Osteocyte (in vitro differentiated cells): Measurements from ENCODE around the gene COG8. TPM values are rescaled to one million over a fixed set of nuclear protein-coding genes. Genes with fewer than 3 reads are reported as not detected.
"Not testable (repeated sequence)": the region's sequence is repeated elsewhere in the genome, so short reads cannot be mapped to it uniquely, and the experiment has no call there.

Experiments used
- DNase-seq: peaks from one replicate; pipeline ENCODE4 v3.0.0; 2021; ENCODE audit warnings: mixed read lengths; ENCODE audit not compliant: unreplicated experiment; ENCODE audit errors: extremely low spot score
- H3K27ac Mint-ChIP-seq: one replicate; pipeline ENCODE4 v1.8.0; 2021; ENCODE audit warnings: mild to moderate bottlenecking, mixed read lengths; ENCODE audit not compliant: unreplicated experiment
- H3K27me3 Mint-ChIP-seq: one replicate; pipeline ENCODE4 v1.8.0; 2021; ENCODE audit warnings: mixed read lengths; ENCODE audit not compliant: unreplicated experiment
- H3K36me3 Mint-ChIP-seq: one replicate; pipeline ENCODE4 v1.8.0; 2021; ENCODE audit warnings: mixed read lengths; ENCODE audit not compliant: unreplicated experiment
- H3K4me1 Mint-ChIP-seq: one replicate; pipeline ENCODE4 v1.8.0; 2021; ENCODE audit warnings: mixed read lengths; ENCODE audit not compliant: unreplicated experiment
- H3K4me3 Mint-ChIP-seq: one replicate; pipeline ENCODE4 v1.8.0; 2021; ENCODE audit warnings: mild to moderate bottlenecking, moderate library complexity, mixed read lengths; ENCODE audit not compliant: unreplicated experiment
- H3K9me3 Mint-ChIP-seq: one replicate; pipeline ENCODE4 v1.8.0; 2021; ENCODE audit warnings: mixed read lengths; ENCODE audit not compliant: unreplicated experiment
- CTCF ChIP-seq: fragments of 200-600 bp; sonication (generic); IDR thresholded peaks from 2 replicates; pipeline ENCODE4 v1.5.0; 2021; ENCODE audit warnings: antibody characterized with exemption, mild to moderate bottlenecking, moderate library complexity
- total RNA-seq: library from RNA; stranded (reverse); gene quantifications from 2 replicates; pipeline ENCODE4 v1.2.1, GENCODE V29; 2021

The COG8 gene
- total RNA-seq, 1 donor from 2014 or later, result 52.3 TPM

- Mint-ChIP-seq H3K27ac (peak overlapping the region; percentile 20), H3K36me3 (no peaks in the 10 kb centered on the region), H3K27me3 (no peaks in the 10 kb centered on the region), H3K4me3 (no peak overlapping the region), H3K9me3 (no peaks in the 10 kb centered on the region), H3K4me1 (no peaks in the 10 kb centered on the region)
- no peak for DNase-seq
- no peak for TF ChIP-seq CTCF
Observed at GRCh38 chr16:69294051-69294450, 45.3 kb downstream of the COG8 start.

- Mint-ChIP-seq H3K4me3 (no peak overlapping the region), H3K9me3 (no peaks in the 10 kb centered on the region), H3K27me3 (no peaks in the 10 kb centered on the region), H3K27ac (no peak overlapping the region), H3K36me3 (no peaks in the 10 kb centered on the region), H3K4me1 (no peaks in the 10 kb centered on the region)
- no peak for DNase-seq
- no peak for TF ChIP-seq CTCF
Observed at GRCh38 chr16:69293401-69293800, 46.0 kb downstream of the COG8 start.

DNA sequence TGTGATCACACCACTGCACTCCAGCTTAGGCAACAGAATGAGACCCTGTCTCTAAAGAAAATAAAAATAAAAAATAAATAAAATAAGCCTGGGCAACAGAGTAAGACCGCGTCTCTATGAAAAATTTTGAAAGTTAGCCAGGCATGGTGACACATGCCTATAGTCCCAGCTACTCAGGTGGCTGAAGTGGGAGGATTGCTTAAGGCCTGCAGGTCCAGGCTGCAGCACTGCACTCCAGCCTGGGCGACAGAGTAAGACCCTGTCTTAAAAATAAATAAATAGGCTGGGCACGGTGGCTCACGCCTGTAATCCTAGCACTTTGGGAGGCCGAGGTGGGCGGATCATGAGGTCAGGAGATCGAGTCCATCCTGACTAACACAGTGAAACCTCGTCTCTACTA is 47.7 kb downstream of the COG8 start:
- H3K36me3 Mint-ChIP-seq, H3K27me3 Mint-ChIP-seq, H3K4me3 Mint-ChIP-seq, H3K4me1 Mint-ChIP-seq, DNase-seq, H3K9me3 Mint-ChIP-seq, H3K27ac Mint-ChIP-seq: not testable (repeated sequence)

- Mint-ChIP-seq H3K27ac (peak overlapping the region; percentile 50), H3K4me1 (peaks cover 4% of the 10 kb centered on the region), H3K4me3 (no peak overlapping the region), H3K36me3 (peaks cover 3% of the 10 kb centered on the region), H3K27me3 (no peaks in the 10 kb centered on the region), H3K9me3 (no peaks in the 10 kb centered on the region)
- no peak for DNase-seq
- peak; percentile 68 for TF ChIP-seq CTCF
Observed at GRCh38 chr16:69286941-69287713, 52.2 kb downstream of the COG8 start.

- TF ChIP-seq CTCF, result no peak
- Mint-ChIP-seq H3K4me1 (peaks cover 5% of the 10 kb centered on the region), H3K4me3 (no peak overlapping the region), H3K27ac (no peak overlapping the region), H3K27me3 (no peaks in the 10 kb centered on the region), H3K36me3 (peaks cover 3% of the 10 kb centered on the region), H3K9me3 (no peaks in the 10 kb centered on the region)
- no peak for DNase-seq
Observed at GRCh38 chr16:69285240-69285639, 54.1 kb downstream of the COG8 start.
